ENCODE measurements around the gene FN3KRP.

FN3KRP gene

DNA sequence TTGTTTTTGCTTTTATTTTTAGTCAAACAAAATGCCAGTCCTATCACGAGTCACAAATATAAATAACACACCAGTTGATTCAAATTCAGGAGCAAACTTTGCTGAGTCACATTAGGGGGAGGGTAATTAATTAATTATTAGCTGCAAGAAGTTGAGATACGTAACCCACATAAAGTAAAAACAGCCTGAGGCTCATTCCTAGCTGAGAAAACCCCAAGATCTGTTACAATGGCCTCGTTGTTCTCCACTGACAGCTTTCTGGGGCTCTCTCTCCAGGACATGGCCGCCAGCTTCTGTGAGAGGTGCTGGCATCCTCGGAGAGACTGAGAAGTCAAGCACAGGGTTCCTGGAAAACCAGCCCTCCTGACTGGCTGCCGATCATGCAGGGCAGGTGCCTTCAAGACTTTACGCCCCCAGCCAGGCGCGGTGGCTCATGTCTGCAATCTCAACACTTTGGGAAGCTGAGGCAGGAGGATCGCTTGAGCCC, 29.1 kb upstream of the FN3KRP start:
- DNase-seq (ENCODE audit: low read depth in 3 of 3) = no peak

DNA sequence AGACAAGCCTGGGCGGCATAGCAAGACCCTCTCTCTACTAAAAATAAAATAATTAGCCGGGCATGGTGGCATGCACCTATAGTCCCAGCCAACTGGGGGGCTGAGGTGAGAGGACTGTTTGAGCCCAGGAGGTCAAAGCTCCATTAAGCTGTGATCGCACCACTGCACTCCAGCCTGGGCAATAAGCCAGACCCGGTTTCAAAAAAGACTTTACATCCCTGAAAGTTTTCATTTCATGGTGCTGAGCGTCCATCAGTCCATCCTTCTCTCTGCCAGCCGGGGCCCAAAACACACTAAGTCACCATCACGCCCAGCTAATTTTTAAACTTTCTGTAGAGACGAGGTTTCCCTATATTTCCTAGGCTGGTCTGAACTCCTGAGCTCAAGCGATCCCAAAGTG, 28.6 kb upstream of the FN3KRP start:
- no peak for DNase-seq (ENCODE audit: low read depth in 3 of 3)

GRCh38 chr17:82689077-82689476, 27.4 kb upstream of the FN3KRP start:
- no peak for DNase-seq (ENCODE audit: low read depth in 3 of 3)

GRCh38 chr17:82690786-82691489, 25.6 kb upstream of the FN3KRP start:
- DNase-seq (ENCODE audit: low read depth in 3 of 3) = no peak

DNA sequence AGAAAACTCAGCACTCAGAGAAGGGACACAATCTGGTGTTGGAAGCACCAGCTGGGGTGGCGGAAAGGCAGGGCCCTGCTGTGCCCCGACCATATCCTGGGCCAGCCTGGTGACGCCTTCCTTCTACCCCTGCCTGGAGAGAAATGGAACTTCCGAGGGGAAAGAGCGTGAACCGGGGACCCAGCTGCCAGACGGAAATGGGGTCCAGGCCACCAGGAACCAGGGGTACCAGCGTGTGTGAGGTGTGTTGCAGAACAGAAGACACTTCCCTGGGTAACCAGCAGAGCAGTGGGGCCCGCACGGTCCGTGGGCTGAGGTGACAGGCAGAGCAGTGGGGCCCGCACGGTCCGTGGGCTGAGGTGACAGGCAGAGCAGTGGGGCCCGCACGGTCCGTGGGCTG, 24.8 kb upstream of the FN3KRP start:
- no peak for DNase-seq (ENCODE audit: low read depth in 3 of 3)

DNA sequence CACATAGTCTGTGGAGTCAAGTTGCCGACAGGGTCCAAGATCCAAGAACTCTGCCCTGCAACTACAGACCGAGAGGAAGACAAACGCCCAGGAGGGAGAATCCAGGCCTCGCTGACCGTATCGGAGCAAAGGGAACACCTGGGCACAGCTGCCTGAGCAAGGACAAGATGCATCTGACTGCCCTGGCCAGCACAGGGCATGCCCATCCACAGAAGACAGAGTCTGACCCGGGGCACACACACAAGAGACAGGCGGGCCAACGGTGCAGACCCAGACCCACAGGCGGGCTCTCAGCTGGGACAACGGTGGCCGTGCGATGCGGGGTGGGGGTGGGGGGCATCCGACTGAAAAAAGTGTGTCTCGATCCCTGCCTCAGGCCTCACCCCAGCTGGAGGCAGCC, 24.2 kb upstream of the FN3KRP start:
- no peak for DNase-seq (ENCODE audit: low read depth in 3 of 3)

DNA sequence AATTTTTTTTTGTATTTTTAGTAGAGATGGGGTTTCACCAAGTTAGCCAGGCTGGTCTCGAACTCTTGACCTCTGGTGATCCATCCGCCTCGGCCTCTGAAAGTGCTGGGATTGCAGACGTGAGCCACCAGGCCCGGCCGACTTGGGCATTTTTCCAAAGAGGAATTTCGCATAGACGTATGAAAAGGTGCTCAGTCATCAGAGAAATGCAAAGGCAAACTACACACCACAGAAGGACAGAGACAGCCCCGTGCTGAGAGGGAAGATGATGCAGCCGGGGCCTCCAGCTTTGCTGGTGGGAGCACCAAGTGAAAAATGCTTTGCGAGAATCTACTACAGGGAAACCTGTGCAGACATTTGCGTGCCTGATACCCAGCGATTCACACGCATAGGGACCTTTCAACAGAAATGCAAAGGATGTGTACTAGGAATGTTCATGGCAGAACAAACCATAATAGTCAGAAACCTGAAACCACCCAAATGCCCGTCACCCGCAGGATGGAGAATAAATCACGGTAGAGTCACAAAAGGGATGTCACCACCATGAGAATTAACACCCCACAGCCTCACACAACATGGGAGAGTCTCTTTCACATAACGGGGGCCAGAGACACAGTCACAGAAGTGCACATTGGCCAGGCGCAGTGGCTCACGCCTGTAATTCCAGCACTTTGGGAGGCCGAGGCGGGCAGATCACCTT, 23.2 kb upstream of the FN3KRP start:
- DNase-seq (ENCODE audit: low read depth in 3 of 3) = no peak

GRCh38 chr17:82694647-82695046, 21.9 kb upstream of the FN3KRP start:
- no peak for DNase-seq (ENCODE audit: low read depth in 3 of 3)

DNA sequence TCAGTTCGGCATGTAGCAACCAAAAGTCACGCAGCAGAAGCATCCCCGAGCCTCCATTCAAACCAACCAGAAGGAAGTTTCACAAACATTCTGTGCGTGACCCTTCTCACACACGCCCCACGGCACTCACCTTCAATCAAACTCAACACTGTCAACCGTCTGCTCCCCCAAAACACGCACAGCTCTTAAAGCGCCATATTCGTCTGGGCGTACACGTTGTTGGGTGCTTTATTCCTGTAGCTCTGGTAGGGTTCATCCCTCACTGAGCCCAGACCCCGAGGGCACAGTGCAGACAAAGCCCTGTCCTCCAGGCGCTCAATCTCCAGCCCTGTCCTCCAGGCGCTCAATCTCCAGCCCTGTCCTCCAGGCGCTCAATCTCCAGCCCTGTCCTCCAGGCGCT, 20.2 kb upstream of the FN3KRP start:
- no peak for DNase-seq (ENCODE audit: low read depth in 3 of 3)

GRCh38 chr17:82696916-82697807, 19.3 kb upstream of the FN3KRP start:
- peak in 1 of 3 experiments; percentile 25 for DNase-seq (ENCODE audit: low read depth in 3 of 3)

GRCh38 chr17:82697808-82698064, 18.8 kb upstream of the FN3KRP start:
- no peak for DNase-seq (ENCODE audit: low read depth in 3 of 3)

DNA sequence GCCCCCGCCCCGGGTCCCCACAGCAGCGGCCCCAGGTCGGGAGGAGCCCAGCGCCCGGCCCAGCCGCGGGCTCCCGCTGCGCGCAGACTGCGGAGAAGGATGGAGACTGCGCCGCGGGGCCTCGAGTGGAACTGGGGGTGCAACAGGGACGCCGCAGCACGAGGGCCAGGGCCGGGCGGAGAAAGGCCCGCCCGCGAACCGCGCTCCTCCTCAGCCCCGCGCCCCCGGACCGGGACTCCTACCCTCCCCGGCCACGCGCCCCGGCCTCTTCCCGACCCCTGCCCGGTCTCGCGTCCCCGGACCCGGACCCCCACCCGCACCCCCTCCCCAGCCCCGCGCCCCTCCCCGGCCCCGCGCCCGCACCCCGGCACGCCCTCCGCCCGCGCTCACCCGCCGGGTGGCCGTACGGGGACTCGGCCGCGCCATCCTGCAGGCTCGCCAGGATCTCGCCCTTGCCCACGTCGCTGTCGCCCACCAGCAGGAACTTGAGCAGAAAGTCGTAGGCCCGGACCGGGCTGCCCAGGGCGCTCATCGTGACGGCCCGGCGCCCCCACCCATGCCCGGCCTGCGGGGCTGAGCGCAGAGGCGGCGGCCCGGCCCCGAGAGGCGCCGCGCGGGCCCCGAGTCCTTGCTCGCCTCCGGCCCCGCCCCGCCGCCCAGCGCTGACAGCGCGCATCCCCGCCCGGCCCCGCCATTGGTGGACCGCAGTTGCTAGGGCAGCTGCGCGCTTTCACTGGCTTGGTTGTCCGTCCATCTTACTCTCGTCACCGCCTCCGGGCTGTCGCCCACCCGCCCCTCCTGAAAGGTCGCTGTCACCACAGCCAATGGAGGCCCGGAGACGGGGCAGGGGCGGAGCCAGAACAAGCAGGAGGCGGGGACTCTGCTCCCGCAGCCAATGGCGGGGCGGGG, 18.2 kb upstream of the FN3KRP start, which contains the start of gene RAB40B:
Gene RAB40B (minus strand): TSS at position 634 of the 909 bp plus-strand sequence. CDS start 102 bp downstream, at position 532.
- peak; percentile 96 to 99 (median 98) for DNase-seq (ENCODE audit: low read depth in 3 of 3)

DNA sequence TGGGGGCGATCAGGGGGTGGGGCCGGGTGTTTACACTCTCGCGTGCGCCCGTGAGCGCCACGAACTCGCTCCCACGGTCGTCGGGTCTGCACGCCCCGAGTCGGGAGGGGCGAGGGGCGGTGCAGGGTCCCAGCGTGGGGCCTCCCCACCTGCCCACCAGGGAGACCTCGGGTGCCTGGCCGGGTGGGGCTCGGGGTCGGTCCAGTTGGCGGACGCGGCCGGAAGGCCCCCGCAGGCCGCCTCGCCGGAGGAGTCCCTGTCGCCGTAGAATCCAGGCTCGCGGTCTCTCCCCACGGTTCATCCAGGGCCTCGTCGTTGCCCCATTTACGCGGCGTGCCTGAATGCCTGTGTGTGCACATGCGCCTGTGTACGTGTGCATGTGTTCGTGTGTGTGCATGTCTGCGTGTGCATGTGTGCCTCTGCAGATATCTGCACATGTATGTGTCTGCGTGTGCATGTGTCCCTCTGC, 17.5 kb upstream of the FN3KRP start:
- no peak for DNase-seq (ENCODE audit: low read depth in 3 of 3)

- DNase-seq (ENCODE audit: low read depth in 3 of 3) = no peak
Measured at GRCh38 chr17:82699551-82699950, 17.0 kb upstream of the FN3KRP start.

- DNase-seq (ENCODE audit: low read depth in 3 of 3) = no peak
Measured at GRCh38 chr17:82702231-82702927, 14.1 kb upstream of the FN3KRP start.

GRCh38 chr17:82703036-82703745, 13.3 kb upstream of the FN3KRP start:
- DNase-seq (ENCODE audit: low read depth in 3 of 3) = no peak

- DNase-seq (ENCODE audit: low read depth in 3 of 3) = no peak
Measured at GRCh38 chr17:82703935-82704865, 12.3 kb upstream of the FN3KRP start.

DNA sequence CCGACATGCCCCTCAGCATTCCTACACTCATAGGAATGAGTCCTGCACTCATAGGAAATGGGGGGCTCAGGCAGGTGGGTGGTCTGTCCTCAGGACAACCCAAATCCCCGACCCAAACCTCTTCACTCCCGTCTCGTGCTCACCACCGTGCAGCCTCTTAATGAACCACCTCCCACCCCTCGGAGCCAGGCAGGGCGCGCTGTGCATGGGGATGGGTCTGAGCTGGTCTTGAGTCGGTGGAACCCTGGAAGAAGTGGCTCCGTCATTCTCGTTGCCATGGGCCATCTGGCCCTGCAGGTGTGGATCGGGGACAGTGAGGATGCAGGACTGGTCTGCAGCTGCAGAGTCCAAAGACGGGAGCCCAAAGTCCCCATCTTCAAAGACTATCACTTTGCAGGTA, 11.6 kb upstream of the FN3KRP start:
- DNase-seq (ENCODE audit: low read depth in 3 of 3) = no peak

- no peak for DNase-seq (ENCODE audit: low read depth in 3 of 3)
Measured at GRCh38 chr17:82705756-82706155, 10.8 kb upstream of the FN3KRP start.

Data from stimulated activated CD4-positive, alpha-beta T cell treated with anti-CD3 and anti-CD28 coated beads, TNF-alpha, amount 100 ng/mL, for 24 hours (primary cell).